SIG-M5 (cell line): Measurements from ENCODE around the gene TGFBR2.
A peak's percentile ranks its signal among the peaks of the same experiment; 100 is the strongest.

Experiments used
- DNase-seq: peaks from one replicate; lab custom pipeline; 2025; lab: John Stamatoyannopoulos, UW

The TGFBR2 gene

GRCh38 chr3:30602946-30603345, 3.5 kb upstream of the TGFBR2 start:
- DNase-seq = no peak

GRCh38 chr3:30604093-30604492, 2.3 kb upstream of the TGFBR2 start:
- peak; percentile 63 for DNase-seq

GRCh38 chr3:30604558-30604957, 1.8 kb upstream of the TGFBR2 start:
- DNase-seq = no peak

- DNase-seq = no peak
Observed at GRCh38 chr3:30605005-30605404, 1.4 kb upstream of the TGFBR2 start.

GRCh38 chr3:30605706-30606300, 598 bp upstream of the TGFBR2 start:
- DNase-seq = no peak

GRCh38 chr3:30607032-30607833, 832 bp downstream of the TGFBR2 start:
- DNase-seq = no peak

GRCh38 chr3:30608598-30608947, 2.2 kb downstream of the TGFBR2 start:
- DNase-seq = no peak

GRCh38 chr3:30609930-30610701, 3.7 kb downstream of the TGFBR2 start:
- no peak for DNase-seq

- DNase-seq = no peak
Observed at GRCh38 chr3:30610702-30611368, 4.4 kb downstream of the TGFBR2 start.

- no peak for DNase-seq
Observed at GRCh38 chr3:30611613-30612436, 5.4 kb downstream of the TGFBR2 start.

- DNase-seq = no peak
Observed at GRCh38 chr3:30612437-30613132, 6.2 kb downstream of the TGFBR2 start.

GRCh38 chr3:30613133-30613825, 6.9 kb downstream of the TGFBR2 start:
- DNase-seq = no peak

GRCh38 chr3:30614373-30614772, 8.0 kb downstream of the TGFBR2 start:
- no peak for DNase-seq

GRCh38 chr3:30614943-30615342, 8.5 kb downstream of the TGFBR2 start:
- DNase-seq = no peak

GRCh38 chr3:30615615-30616346, 9.4 kb downstream of the TGFBR2 start:
- DNase-seq = no peak

- DNase-seq = no peak
Observed at GRCh38 chr3:30616347-30617027, 10.1 kb downstream of the TGFBR2 start.

GRCh38 chr3:30617069-30617468, 10.7 kb downstream of the TGFBR2 start:
- no peak for DNase-seq

GRCh38 chr3:30617653-30618052, 11.3 kb downstream of the TGFBR2 start:
- no peak for DNase-seq

GRCh38 chr3:30618526-30618925, 12.1 kb downstream of the TGFBR2 start:
- no peak for DNase-seq
